ENCODE results near the gene LRCOL1. TPM values are rescaled to one million over a fixed set of nuclear protein-coding genes. Genes with fewer than 3 reads are reported as not detected.

Gene LRCOL1
- total RNA-seq, 2 donors from 2014 or later: not detected

DNA sequence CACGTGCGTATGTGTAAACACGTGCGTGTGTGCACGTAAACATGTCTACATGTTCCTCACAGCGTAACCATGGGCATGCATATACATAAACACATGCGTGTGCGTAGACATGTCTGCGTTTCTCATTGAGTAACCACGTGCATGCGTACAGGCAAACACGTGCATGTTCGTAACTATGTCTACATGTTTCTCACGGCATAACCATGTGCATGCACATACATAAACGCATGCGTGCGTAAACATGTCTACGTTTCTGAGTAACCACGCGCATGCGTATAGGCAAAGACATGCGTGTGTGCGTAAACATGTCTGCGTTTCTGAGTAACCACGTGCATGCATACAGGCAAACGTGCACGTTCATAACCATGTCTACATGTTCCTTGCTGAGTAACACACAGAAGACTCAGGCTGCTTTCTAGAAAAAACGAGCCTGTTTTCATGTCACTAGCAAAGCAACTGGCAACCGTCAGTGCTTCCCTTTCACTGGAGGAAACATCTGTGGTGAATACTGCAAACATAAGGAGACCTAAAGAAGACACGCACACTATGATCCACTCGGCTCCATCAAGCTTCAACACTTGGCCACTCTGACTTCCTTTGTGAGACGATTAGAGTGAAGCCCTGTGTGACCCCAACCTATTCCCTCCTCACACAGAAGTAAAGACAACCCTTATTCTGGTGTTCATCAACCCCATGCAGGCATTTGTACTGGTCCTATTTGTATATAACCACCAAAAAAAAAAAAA is 47.9 kb upstream of the LRCOL1 start:
- H3K36me3 Mint-ChIP-seq (ENCODE audit: low read depth): peaks cover 85% of the 10 kb centered on the region
- DNase-seq: no peak
- peaks cover 93% of the 10 kb centered on the region for H3K36me3 ChIP-seq (ENCODE audit: control insufficient read depth, insufficient read depth, low read length)
- H3K27ac ChIP-seq (ENCODE audit: low read depth, low read length): no peak overlapping the region
- H3K4me3 Mint-ChIP-seq: no peak overlapping the region
- TF ChIP-seq, protein P1, sequence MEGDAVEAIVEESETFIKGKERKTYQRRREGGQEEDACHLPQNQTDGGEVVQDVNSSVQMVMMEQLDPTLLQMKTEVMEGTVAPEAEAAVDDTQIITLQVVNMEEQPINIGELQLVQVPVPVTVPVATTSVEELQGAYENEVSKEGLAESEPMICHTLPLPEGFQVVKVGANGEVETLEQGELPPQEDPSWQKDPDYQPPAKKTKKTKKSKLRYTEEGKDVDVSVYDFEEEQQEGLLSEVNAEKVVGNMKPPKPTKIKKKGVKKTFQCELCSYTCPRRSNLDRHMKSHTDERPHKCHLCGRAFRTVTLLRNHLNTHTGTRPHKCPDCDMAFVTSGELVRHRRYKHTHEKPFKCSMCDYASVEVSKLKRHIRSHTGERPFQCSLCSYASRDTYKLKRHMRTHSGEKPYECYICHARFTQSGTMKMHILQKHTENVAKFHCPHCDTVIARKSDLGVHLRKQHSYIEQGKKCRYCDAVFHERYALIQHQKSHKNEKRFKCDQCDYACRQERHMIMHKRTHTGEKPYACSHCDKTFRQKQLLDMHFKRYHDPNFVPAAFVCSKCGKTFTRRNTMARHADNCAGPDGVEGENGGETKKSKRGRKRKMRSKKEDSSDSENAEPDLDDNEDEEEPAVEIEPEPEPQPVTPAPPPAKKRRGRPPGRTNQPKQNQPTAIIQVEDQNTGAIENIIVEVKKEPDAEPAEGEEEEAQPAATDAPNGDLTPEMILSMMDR (conservative IDR thresholded peaks at IDR 0.05): no peak
- H3K27me3 ChIP-seq (ENCODE audit: control insufficient read depth, insufficient read depth, low read length, poor library complexity, severe bottlenecking): no peaks in the 10 kb centered on the region
- no peak overlapping the region for H3K4me3 ChIP-seq (ENCODE audit: low read length)
- WGBS, 2 experiments (ENCODE audit: insufficient coverage in 1 of 2, insufficient read length in 1 of 2): 95 to 96% methylated on average over 29 to 32 of the region's 32 CpGs
- no peaks in the 10 kb centered on the region for H3K9me3 Mint-ChIP-seq
- no peak overlapping the region for H3K27ac Mint-ChIP-seq
- no peaks in the 10 kb centered on the region for H3K9me3 ChIP-seq (ENCODE audit: control insufficient read depth, low read length)
- no peak overlapping the region for H3K9ac ChIP-seq (ENCODE audit: extremely low read depth, low read length, poor library complexity, severe bottlenecking)
- H3K4me1 ChIP-seq (ENCODE audit: control insufficient read depth, insufficient read depth, low read length): no peaks in the 10 kb centered on the region
- no peaks in the 10 kb centered on the region for H3K4me1 Mint-ChIP-seq
- no peaks in the 10 kb centered on the region for H3K27me3 Mint-ChIP-seq (ENCODE audit: insufficient read depth)

DNA sequence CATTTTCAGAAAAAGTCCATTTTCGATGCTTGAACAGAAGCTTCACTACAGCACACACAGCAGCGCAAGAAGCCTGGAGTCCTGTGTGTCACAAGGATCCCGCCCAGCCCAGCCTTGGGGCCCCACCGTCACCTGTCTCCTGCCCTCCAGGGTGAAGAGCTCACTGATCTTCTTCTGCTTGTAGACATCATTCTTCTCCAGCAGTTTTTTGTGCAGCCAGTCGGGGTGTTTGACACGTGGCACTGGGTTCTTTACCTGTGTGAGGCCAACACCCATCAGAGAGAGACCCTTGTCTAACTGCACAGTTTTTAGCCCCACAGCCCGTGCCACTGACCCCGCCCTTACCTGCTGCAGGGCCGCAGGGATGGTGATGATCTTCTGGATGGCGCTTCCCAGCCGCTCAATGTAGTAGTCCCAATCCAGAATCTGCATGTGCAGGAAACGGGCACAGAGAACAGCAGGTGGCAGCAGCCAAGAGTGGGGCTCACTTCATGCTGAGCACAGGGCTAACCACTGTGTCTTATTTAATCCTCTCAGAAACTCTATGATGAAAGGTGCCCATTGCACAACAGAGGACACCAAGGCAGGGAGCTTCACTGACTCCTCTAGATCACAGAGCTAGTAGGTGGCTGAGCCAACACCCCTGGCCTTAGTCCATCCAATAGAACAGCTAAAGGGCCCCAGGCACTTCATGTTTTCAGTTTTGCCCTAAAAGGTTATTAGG is 46.8 kb upstream of the LRCOL1 start:
- no peaks in the 10 kb centered on the region for H3K9me3 ChIP-seq (ENCODE audit: control insufficient read depth, low read length)
- WGBS, 2 experiments (ENCODE audit: insufficient coverage in 1 of 2, insufficient read length in 1 of 2): 94 to 95% methylated on average over 12 of the region's 12 CpGs
- no peak overlapping the region for H3K4me3 ChIP-seq (ENCODE audit: low read length)
- Mint-ChIP-seq H3K4me1 (no peaks in the 10 kb centered on the region), H3K36me3 (ENCODE audit: low read depth) (peaks cover 84% of the 10 kb centered on the region), H3K4me3 (no peak overlapping the region), H3K27ac (no peak overlapping the region), H3K9me3 (no peaks in the 10 kb centered on the region), H3K27me3 (ENCODE audit: insufficient read depth) (no peaks in the 10 kb centered on the region)
- TF ChIP-seq, protein P1 (conservative IDR thresholded peaks at IDR 0.05): no peak
- H3K4me1 ChIP-seq (ENCODE audit: control insufficient read depth, insufficient read depth, low read length): no peaks in the 10 kb centered on the region
- H3K27ac ChIP-seq (ENCODE audit: low read depth, low read length): no peak overlapping the region
- H3K27me3 ChIP-seq (ENCODE audit: control insufficient read depth, insufficient read depth, low read length, poor library complexity, severe bottlenecking): no peaks in the 10 kb centered on the region
- DNase-seq: no peak
- H3K9ac ChIP-seq (ENCODE audit: extremely low read depth, low read length, poor library complexity, severe bottlenecking): no peak overlapping the region
- H3K36me3 ChIP-seq (ENCODE audit: control insufficient read depth, insufficient read depth, low read length): peaks cover 93% of the 10 kb centered on the region

DNA sequence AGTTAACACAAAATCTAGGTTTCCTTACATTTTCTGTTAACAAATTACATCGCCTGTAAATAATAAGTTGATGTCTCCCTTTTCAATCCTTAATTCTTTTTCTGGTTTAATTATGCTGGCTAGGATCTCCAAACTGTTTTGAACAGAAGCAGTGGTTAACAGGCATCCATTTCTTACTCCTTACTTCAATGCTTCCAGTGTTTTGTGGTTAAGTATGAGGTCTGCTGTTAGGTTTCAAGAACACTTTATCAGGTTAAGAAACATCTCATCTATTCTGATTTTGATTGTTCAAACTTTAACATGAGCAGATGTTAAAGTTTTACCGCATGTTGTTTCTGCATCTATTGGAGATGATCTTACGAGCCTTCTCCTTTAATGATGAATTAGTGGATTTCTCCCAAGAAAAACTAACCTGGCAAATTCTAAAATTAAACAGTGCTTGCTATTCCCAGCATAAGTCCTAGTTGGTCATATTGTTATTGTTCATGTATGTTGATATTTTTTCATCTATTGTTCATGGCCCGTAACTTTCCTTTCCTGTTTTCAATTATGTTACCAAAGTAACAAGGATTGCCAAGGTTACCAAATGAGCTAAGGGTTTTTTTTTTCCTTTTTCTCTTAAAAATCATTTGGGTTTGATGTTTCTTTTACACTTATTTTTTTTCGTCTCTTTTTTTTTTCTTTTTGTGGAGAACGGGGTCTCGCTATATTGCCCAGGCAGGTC is 43.3 kb upstream of the LRCOL1 start:
- TF ChIP-seq, protein P1 (conservative IDR thresholded peaks at IDR 0.05): no peak
- Histone ChIP-seq H3K27ac (ENCODE audit: low read depth, low read length) (no peak overlapping the region), H3K36me3 (ENCODE audit: control insufficient read depth, insufficient read depth, low read length) (peaks cover 90% of the 10 kb centered on the region), H3K27me3 (ENCODE audit: control insufficient read depth, insufficient read depth, low read length, poor library complexity, severe bottlenecking) (no peaks in the 10 kb centered on the region), H3K9ac (ENCODE audit: extremely low read depth, low read length, poor library complexity, severe bottlenecking) (no peak overlapping the region), H3K9me3 (ENCODE audit: control insufficient read depth, low read length) (no peaks in the 10 kb centered on the region), H3K4me3 (ENCODE audit: low read length) (no peak overlapping the region), H3K4me1 (ENCODE audit: control insufficient read depth, insufficient read depth, low read length) (no peaks in the 10 kb centered on the region)
- H3K4me1 Mint-ChIP-seq: no peaks in the 10 kb centered on the region
- no peaks in the 10 kb centered on the region for H3K27me3 Mint-ChIP-seq (ENCODE audit: insufficient read depth)
- peaks cover 82% of the 10 kb centered on the region for H3K36me3 Mint-ChIP-seq (ENCODE audit: low read depth)
- no peak overlapping the region for H3K27ac Mint-ChIP-seq
- 92 to 100% methylated on average over 2 to 7 of the region's 7 CpGs for WGBS, 2 experiments (ENCODE audit: insufficient coverage in 1 of 2, insufficient read length in 1 of 2)
- no peaks in the 10 kb centered on the region for H3K9me3 Mint-ChIP-seq
- no peak for DNase-seq
- H3K4me3 Mint-ChIP-seq: no peak overlapping the region

All from endodermal cell (in vitro differentiated cells).